Adrenal gland (tissue), 5 donors: ENCODE results near the gene CLCNKB.

Source experiments
- CTCF ChIP-seq, 6 experiments: fragments of 450-650 bp in 4 of 6; fragments of 200-600 bp in 2 of 6; sonication (generic) in 1 of 6; IDR thresholded peaks; 1 replicate in 5 of 6; 2 replicates in 1 of 6; pipeline versions ENCODE4 v1.5.1 to v1.8.0; 2016 to 2021; ENCODE audit warnings: antibody characterized with exemption in 6 of 6, mild to moderate bottlenecking in 2 of 6, moderate library complexity in 1 of 6
- POLR2A ChIP-seq, 2 donors: fragments of 450-650 bp; IDR thresholded peaks; one replicate each; pipeline ENCODE4 v1.6.1; 2017; ENCODE audit warnings: antibody characterized with exemption in 2 of 2, mild to moderate bottlenecking in 2 of 2, moderate library complexity in 1 of 2
- donor health status: DM: no; HTN: no; CAD: no.

- TF ChIP-seq CTCF (IDR thresholded peaks at IDR 0.05) (no peak), POLR2A (IDR thresholded peaks at IDR 0.05) (no peak)
These were observed 29.7 kb upstream of the CLCNKB start for GRCh38 chr1:16013908-16014258.
